ENCODE results near the gene PPL.

The PPL gene

DNA sequence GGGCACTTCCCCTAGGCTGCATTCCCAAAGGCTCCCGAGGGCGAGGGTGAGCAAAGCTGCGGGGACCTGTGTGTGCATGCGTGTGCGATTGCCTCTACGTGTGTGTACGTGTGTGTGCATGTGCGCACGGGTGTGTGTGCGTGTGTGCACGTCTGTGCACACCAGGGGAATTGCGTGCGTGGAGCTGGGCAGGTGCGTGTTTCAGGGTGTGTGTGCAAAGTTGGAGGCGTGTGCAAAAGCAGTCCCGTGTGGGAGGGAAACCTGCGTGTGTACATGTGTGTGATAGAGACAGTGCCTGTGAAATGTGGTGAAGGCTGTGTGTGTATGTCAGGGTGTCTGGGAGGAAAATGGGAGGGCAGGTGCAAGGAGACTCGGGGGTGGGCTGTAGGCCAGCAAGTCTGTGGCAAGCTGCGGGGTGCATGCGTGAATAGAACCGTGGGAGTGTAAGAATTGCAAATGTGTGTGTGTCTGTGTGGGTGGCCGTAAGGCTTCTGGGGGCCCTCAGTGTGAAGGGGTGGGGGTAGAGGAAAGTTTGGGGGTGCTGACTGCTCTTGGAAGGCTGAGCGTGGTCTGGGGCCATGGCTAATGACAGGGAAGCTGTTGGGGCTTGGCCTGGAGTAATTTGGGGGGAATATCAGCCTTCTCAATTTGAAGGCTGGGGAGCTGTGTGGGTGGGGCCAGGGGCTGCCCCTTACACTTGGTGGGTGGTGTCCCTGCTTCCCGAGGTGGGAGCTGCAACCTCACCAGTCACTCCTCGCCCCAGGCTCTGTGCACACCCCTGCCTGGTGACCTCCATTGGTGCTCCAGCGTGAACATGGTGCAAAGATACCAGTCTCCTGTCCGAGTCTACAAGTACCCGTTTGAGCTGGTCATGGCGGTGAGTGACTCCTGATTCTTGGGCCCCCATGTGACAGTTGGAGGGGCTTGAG, 21.8 kb upstream of the PPL start (continued):
- TF ChIP-seq PRDM2 (tag by site-specific recombination; IDR thresholded peaks at IDR 0.05; ENCODE audit: borderline replicate concordance) (peak; percentile 69; the same call in 1 of the 2 replicates), MYNN (tag by site-specific recombination; IDR thresholded peaks at IDR 0.05; ENCODE audit: borderline replicate concordance) (no peak), ZNF560 (tag by site-specific recombination; IDR thresholded peaks at IDR 0.05; ENCODE audit: borderline replicate concordance) (no peak), ZNF433 (tag by site-specific recombination; IDR thresholded peaks at IDR 0.05; ENCODE audit: low read depth) (no peak), ZNF248 (tag by site-specific recombination; IDR thresholded peaks at IDR 0.05) (no peak), ZNF785 (tag by site-specific recombination; IDR thresholded peaks at IDR 0.05) (no peak), ZNF544 (tag by site-specific recombination; IDR thresholded peaks at IDR 0.05) (no peak), ZNF354C (tag by site-specific recombination; IDR thresholded peaks at IDR 0.05; ENCODE audit: borderline replicate concordance, low read depth) (no peak), ZNF76 (tag by site-specific recombination; IDR thresholded peaks at IDR 0.05; ENCODE audit: borderline replicate concordance, low read depth) (no peak)
- TF ChIP-seq, protein P1, sequence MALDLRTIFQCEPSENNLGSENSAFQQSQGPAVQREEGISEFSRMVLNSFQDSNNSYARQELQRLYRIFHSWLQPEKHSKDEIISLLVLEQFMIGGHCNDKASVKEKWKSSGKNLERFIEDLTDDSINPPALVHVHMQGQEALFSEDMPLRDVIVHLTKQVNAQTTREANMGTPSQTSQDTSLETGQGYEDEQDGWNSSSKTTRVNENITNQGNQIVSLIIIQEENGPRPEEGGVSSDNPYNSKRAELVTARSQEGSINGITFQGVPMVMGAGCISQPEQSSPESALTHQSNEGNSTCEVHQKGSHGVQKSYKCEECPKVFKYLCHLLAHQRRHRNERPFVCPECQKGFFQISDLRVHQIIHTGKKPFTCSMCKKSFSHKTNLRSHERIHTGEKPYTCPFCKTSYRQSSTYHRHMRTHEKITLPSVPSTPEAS (tag by site-specific recombination; IDR thresholded peaks at IDR 0.05), result peak; percentile 98

- Histone ChIP-seq H3K4me3 (ENCODE audit: low read depth, low read length) (peak within 1 kb of the TSS; percentile 28), H3K9me3 (ENCODE audit: control insufficient read depth, insufficient read depth, low read depth, low read length) (no peaks in the 10 kb centered on the region), H3K27ac (ENCODE audit: extremely low read depth, low read depth, low read length) (no peak within 1 kb of the TSS; the same call in 1 of the 2 replicates), H3K36me3 (ENCODE audit: control insufficient read depth in 2 of 2, insufficient read depth in 1 of 2, low read length in 2 of 2) (no peaks in the 10 kb centered on the region), H3K4me1 (ENCODE audit: control insufficient read depth, insufficient read depth, low read length) (peaks cover 6% of the 10 kb centered on the region; the same call in 1 of the 2 replicates)
- ChIA-PET POLR2A (interaction anchor here (0.5 to 1.7 kb wide), 10 partner anchors 13 to 1409 kb away, joined by 3 to 8 read pairs (median 4); partner anchors contain the start of genes ANKS3, CDIP1, DNAAF8 and GLYR1), CTCF (interaction anchor here (0.7 to 2.3 kb wide), 5 partner anchors 76 to 248 kb away, joined by 3 to 7 read pairs (median 3); partner anchors contain the start of gene NAGPA)
- TF ChIP-seq ZNF658 (tag by site-specific recombination; IDR thresholded peaks at IDR 0.05) (no peak), ZBTB8A (tag by site-specific recombination; IDR thresholded peaks at IDR 0.05) (peak; percentile 37), ZNF596 (tag by site-specific recombination; IDR thresholded peaks at IDR 0.05) (no peak), ZNF366 (tag by site-specific recombination; conservative IDR thresholded peaks at IDR 0.05) (no peak), ZNF10 (tag by site-specific recombination; IDR thresholded peaks at IDR 0.05) (peak; percentile 98), BCL6B (tag by site-specific recombination; IDR thresholded peaks at IDR 0.05) (no peak), ZNF140 (tag by site-specific recombination; IDR thresholded peaks at IDR 0.05) (no peak), REPIN1 (tag by site-specific recombination; IDR thresholded peaks at IDR 0.05; ENCODE audit: low read depth) (no peak), ZNF114 (tag by site-specific recombination; IDR thresholded peaks at IDR 0.05) (no peak), SP3 (tag by site-specific recombination; IDR thresholded peaks at IDR 0.05) (peak; percentile 92), ZNF48 (tag by site-specific recombination; IDR thresholded peaks at IDR 0.05) (no peak), ZNF473 (tag by site-specific recombination; IDR thresholded peaks at IDR 0.05) (no peak), ZNF843 (tag by site-specific recombination; IDR thresholded peaks at IDR 0.05) (no peak)
- TF ChIP-seq, protein P2, sequence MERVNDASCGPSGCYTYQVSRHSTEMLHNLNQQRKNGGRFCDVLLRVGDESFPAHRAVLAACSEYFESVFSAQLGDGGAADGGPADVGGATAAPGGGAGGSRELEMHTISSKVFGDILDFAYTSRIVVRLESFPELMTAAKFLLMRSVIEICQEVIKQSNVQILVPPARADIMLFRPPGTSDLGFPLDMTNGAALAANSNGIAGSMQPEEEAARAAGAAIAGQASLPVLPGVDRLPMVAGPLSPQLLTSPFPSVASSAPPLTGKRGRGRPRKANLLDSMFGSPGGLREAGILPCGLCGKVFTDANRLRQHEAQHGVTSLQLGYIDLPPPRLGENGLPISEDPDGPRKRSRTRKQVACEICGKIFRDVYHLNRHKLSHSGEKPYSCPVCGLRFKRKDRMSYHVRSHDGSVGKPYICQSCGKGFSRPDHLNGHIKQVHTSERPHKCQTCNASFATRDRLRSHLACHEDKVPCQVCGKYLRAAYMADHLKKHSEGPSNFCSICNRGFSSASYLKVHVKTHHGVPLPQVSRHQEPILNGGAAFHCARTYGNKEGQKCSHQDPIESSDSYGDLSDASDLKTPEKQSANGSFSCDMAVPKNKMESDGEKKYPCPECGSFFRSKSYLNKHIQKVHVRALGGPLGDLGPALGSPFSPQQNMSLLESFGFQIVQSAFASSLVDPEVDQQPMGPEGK (tag by site-specific recombination; IDR thresholded peaks at IDR 0.05), result peak; percentile 39; the same call in 1 of the 2 replicates
Observed at GRCh38 chr16:4957720-4958509, 21.0 kb upstream of the PPL start, which contains the start of gene SEC14L5. Gene SEC14L5 (plus strand): TSS chr16:4958330. CDS start chr16:4959324, 994 bp downstream.

Data from HEK293 (cell line).